Kidney (tissue), 14 donors: Measurements from ENCODE around the gene ARHGEF10L. TPM values are rescaled to one million over a fixed set of nuclear protein-coding genes. Genes with fewer than 3 reads are reported as not detected.
"Not testable (repeated sequence)": the region's sequence is repeated elsewhere in the genome, so short reads cannot be mapped to it uniquely, and the experiment has no call there.

Source experiments
- DNase-seq, 5 donors: peaks; one replicate each; pipeline ENCODE4 v3.0.0-alpha.2; 2013 to 2020
- FAIRE-seq: peaks from 2 replicates; lab custom pipeline; 2012; peaks lifted over from hg19 to GRCh38; lab: Jason Lieb, UNC
- H3K27ac ChIP-seq, 2 donors: one replicate each; pipeline ENCODE4 v1.7.0; 2013; ENCODE audit warnings: low read depth in 2 of 2, low read length in 2 of 2, inconsistent platforms in 1 of 2
- H3K27me3 ChIP-seq: one replicate; pipeline ENCODE4 v1.7.1; 2013; ENCODE audit warnings: low read length, inconsistent platforms; ENCODE audit not compliant: control insufficient read depth, insufficient read depth
- H3K36me3 ChIP-seq, 3 donors: one replicate each; pipeline versions ENCODE4 v1.7.0 to v1.7.1; 2013; ENCODE audit warnings: low read length in 3 of 3, control low read depth in 1 of 3, inconsistent platforms in 1 of 3; ENCODE audit not compliant: insufficient read depth in 3 of 3, control insufficient read depth in 2 of 3
- H3K4me1 ChIP-seq, 3 donors: one replicate each; pipeline versions ENCODE4 v1.7.0 to v1.7.1; 2013; ENCODE audit warnings: low read length in 3 of 3, inconsistent platforms in 1 of 3, low read depth in 1 of 3; ENCODE audit not compliant: control insufficient read depth in 2 of 3, insufficient read depth in 2 of 3
- H3K4me3 ChIP-seq, 3 donors: one replicate each; pipeline versions ENCODE4 v1.7.0 to v1.8.1; 2013; ENCODE audit warnings: low read length in 3 of 3, control low read depth in 1 of 3, inconsistent platforms in 1 of 3
- H3K9ac ChIP-seq, 3 donors: one replicate each; pipeline versions ENCODE4 v1.7.0 to v1.7.1; 2013; ENCODE audit warnings: low read length in 3 of 3, control low read depth in 1 of 3, inconsistent platforms in 1 of 3
- H3K9me3 ChIP-seq, 3 donors: one replicate each; pipeline versions ENCODE4 v1.7.0 to v1.7.1; 2013; ENCODE audit warnings: low read length in 3 of 3, control low read depth in 1 of 3, inconsistent platforms in 1 of 3; ENCODE audit not compliant: control insufficient read depth in 2 of 3, insufficient read depth in 1 of 3
- intact Hi-C: fragments of 100-400 bp; cut with DNase I; formaldehyde crosslinking; loops from one replicate; pipeline ENCODE4 v1.11.1; 2022
- polyA plus RNA-seq: library from polyadenylated mRNA; stranded (reverse); fragments of 350-450 nt; fragmentation: Illumina TruSeq; extraction: RNeasy Lipid Tissue Mini Kit (QIAGEN cat#74804); gene quantifications from one replicate; pipeline ENCODE4 v1.2.3, GENCODE V29; 2014; ENCODE audit warnings: low read depth, low replicate concordance; ENCODE audit not compliant: insufficient read depth
- total RNA-seq: library from RNA; stranded (reverse); fragmentation: NEBNext Ultra II Directional; extraction: Animal tissue kit (Norgen Biotek cat#: 25700); gene quantifications from one replicate; pipeline ENCODE4 v1.2.1, GENCODE V29; 2021
- TF ChIP-seq, protein P1 (sequence below): IDR thresholded peaks from 3 replicates; pipeline ENCODE4 v1.5.1; 2012; ENCODE audit warnings: mild to moderate bottlenecking, moderate library complexity, borderline replicate concordance; ENCODE audit not compliant: insufficient read depth; ENCODE audit errors: extremely low read depth
- donor health status: control.
- donor health status: control.
- donor health status: control.
- donor health status: control.
- donor health status: control.
- donor health status: DM: yes; HTN: yes; CAD: no.
- donor health status: Normal renal cell carcinoma (clear cell type).

Gene ARHGEF10L
- total and polyA plus RNA-seq, 2 donors from 2014 or later, result 40.8 to 91.9 TPM

DNA sequence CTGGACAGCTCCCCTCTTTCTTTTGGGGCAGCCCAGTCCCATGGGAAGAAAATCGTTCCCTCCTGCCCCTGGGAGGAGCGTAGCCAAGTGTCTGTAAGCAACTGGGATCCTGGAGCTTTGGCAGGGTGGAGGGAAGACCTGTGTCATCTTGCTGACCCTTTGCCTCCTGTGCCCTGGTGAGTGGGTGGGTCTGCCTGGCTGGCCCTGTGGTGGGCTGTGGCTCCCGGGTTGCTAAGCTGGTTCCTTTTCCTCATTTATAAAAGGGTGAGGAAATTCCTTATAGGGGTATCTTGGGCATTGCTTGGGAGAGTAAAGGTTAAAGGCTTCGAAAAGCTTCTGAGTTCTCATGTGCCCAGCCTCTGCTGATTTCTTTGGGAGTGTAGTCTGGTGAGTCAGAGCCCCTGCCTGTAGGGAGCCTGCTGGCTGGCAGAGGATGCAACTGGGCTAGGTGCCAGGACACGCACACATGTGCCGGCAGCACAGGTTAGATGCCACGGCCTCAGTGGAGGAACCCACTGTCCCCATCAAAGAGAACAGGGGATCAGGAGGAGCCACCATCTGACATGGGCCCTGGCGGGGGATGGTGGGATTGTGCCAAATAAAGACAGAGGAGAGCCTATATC, 85.2 kb downstream of the ARHGEF10L start:
- DNase-seq (no peak), FAIRE-seq (no peak)
- peak overlapping the region; percentile 23 to 43 for H3K27ac ChIP-seq
- peaks cover 0 to 82% (median 50%) of the 10 kb centered on the region in 3 donors for H3K36me3 ChIP-seq
- intact Hi-C loops, result no loop called here
- TF ChIP-seq, protein P1, sequence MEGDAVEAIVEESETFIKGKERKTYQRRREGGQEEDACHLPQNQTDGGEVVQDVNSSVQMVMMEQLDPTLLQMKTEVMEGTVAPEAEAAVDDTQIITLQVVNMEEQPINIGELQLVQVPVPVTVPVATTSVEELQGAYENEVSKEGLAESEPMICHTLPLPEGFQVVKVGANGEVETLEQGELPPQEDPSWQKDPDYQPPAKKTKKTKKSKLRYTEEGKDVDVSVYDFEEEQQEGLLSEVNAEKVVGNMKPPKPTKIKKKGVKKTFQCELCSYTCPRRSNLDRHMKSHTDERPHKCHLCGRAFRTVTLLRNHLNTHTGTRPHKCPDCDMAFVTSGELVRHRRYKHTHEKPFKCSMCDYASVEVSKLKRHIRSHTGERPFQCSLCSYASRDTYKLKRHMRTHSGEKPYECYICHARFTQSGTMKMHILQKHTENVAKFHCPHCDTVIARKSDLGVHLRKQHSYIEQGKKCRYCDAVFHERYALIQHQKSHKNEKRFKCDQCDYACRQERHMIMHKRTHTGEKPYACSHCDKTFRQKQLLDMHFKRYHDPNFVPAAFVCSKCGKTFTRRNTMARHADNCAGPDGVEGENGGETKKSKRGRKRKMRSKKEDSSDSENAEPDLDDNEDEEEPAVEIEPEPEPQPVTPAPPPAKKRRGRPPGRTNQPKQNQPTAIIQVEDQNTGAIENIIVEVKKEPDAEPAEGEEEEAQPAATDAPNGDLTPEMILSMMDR, result no peak
- no peak overlapping the region for H3K9ac ChIP-seq
- H3K4me1 ChIP-seq, result no peaks in the 10 kb centered on the region
- no peaks in the 10 kb centered on the region for H3K27me3 ChIP-seq
- H3K9me3 ChIP-seq, result no peaks in the 10 kb centered on the region
- no peak overlapping the region for H3K4me3 ChIP-seq

DNA sequence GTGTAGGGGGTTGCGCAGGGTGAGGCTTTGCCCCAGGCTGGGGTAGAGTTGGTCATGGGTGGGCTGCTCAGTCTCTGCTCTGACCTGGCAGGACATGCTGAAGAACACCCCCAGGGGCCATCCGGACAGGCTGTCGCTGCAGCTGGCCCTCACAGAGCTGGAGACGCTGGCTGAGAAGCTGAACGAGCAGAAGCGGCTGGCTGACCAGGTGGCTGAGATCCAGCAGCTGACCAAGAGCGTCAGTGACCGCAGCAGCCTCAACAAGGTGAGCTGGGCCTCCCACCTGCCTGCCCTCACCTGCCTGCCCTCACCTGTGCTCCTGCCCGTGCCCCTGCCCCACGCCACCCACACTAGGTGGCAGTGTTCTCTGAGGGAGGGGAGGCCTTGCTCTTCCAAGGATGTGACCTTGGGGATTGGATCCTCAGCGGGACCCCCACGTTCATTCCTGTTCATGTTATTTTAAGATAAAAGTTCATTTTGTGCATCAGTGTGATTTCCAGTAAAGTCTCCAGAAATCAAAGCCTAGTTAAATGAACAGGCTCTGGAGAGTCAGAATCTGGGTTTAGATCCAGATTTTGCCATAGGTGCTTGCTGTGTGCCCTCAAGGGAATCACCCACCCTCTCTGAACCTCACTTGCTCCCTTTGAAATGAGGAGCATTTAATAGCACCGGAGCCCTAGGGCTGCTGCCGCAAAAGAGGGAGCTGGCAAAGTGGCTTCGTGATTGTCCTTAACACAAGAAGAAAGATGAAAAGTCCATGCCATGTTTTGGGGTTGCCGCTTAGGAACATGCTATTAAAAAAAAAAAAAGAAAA, 87.9 kb downstream of the ARHGEF10L start:
- FAIRE-seq (no peak), DNase-seq (no peak)
- H3K9me3 ChIP-seq, result no peaks in the 10 kb centered on the region
- intact Hi-C loops, result no loop called here
- no peaks in the 10 kb centered on the region for H3K4me1 ChIP-seq
- no peak overlapping the region for H3K27ac ChIP-seq
- peaks cover 0 to 89% (median 55%) of the 10 kb centered on the region in 3 donors for H3K36me3 ChIP-seq
- no peak overlapping the region for H3K9ac ChIP-seq
- H3K4me3 ChIP-seq, result no peak overlapping the region
- TF ChIP-seq, protein P1, result no peak
- no peaks in the 10 kb centered on the region for H3K27me3 ChIP-seq

- H3K27ac ChIP-seq, H3K9ac ChIP-seq, FAIRE-seq, H3K4me3 ChIP-seq, H3K27me3 ChIP-seq, DNase-seq, H3K9me3 ChIP-seq, H3K4me1 ChIP-seq, intact Hi-C loops: not testable (repeated sequence)
- H3K36me3 ChIP-seq, result peaks cover 0 to 83% (median 44%) of the 10 kb centered on the region in 3 donors
These were observed 89.5 kb downstream of the ARHGEF10L start for GRCh38 chr1:17629046-17629445.

DNA sequence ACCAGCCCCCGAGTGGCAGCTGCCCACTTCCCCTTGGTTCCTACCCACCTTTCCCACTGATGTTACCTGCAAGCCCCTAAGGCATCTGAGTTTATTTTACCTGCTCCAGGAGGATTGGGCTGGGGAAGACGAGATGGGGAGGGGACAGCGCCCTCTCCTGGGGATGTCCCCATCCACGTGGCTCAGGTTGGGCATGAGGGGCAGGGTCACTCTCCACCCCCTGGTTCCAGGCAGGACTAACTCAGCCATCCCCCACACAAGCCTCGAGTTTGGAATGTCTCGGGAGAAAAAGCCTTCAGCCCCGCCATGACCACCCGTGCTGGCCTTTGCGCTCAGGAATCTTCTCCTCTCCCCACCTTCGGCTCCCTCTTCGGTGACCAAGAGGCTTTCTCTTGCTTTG, 90.0 kb downstream of the ARHGEF10L start:
- no peak for FAIRE-seq
- peaks cover 0 to 83% (median 40%) of the 10 kb centered on the region in 3 donors for H3K36me3 ChIP-seq
- DNase-seq, result no peak
- H3K4me1 ChIP-seq, result no peaks in the 10 kb centered on the region
- TF ChIP-seq, protein P1, result no peak
- intact Hi-C loops, result no loop called here
- no peaks in the 10 kb centered on the region for H3K9me3 ChIP-seq
- no peak overlapping the region for H3K9ac ChIP-seq
- no peak overlapping the region for H3K4me3 ChIP-seq
- peak overlapping the region in 1 of 2 donors; percentile 47 for H3K27ac ChIP-seq
- no peaks in the 10 kb centered on the region for H3K27me3 ChIP-seq
